ENCODE measurements around the gene REEP6. TPM values are rescaled to one million over a fixed set of nuclear protein-coding genes. Genes with fewer than 3 reads are reported as not detected.

REEP6 gene
- total and polyA plus RNA-seq, 2 of the 4 experiments (the other 2 are of a cell fraction) = 1.3 to 2.2 TPM

DNA sequence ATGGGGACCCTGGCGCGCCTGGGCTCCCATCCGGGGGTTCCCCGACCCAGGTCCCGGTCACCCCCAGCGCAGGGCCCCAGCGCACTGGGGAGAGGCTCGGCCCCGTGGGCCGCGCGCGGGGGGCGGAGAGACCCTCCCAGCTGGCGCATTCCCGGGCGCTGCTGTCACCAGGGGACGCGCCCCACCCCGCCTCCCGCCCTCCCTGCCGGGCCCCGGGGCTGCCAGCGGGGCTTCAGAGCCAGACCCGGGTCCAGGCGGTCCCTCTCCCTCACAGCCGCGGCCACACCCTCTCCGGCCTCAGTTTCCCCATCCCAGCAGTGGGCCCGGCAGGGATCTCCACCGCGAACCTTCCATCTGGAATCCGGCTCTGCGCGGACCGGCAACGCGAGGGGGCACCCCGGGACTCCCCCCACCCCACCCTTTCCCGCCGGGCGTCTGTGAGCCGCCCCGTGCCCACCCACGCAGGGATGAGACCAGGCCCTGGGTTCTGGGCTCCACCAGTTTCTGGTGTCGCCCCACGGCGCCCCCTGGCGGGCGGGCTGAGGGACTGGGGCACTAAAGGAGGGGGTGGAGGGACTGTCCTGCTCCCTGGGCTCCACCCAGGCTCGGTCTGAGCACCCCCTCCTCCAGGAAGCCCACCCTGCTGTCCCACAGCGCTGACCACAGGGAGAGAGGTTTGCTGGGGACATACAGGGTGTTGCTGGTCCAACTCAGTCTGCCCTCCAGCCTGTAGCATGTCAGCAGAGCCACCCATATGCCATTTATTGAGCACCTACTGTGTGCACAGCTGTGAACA lies 22.7 kb downstream of the REEP6 start (continued):
- peak; percentile 83 for TF ChIP-seq MAZ (IDR thresholded peaks at IDR 0.05; ENCODE audit: borderline replicate concordance, low read depth, low read length)
- TF ChIP-seq NFE2L2 (IDR thresholded peaks at IDR 0.05; ENCODE audit: low read depth, low read length) = no peak

GRCh38 chr19:1514295-1514661 lies 23.3 kb downstream of the REEP6 start:
- Histone ChIP-seq H3K27me3 (ENCODE audit: control insufficient read depth, insufficient read depth, low read length) (no peaks in the 10 kb centered on the region; the same call in 1 of the 2 replicates), H4K20me1 (ENCODE audit: insufficient read depth, low read length) (peaks cover 6% of the 10 kb centered on the region; the same call in 1 of the 2 replicates), H3K4me2 (ENCODE audit: low read depth, low read length) (no peak overlapping the region), H2BK20ac (ENCODE audit: low read depth, low read length) (no peak overlapping the region), H3K14ac (replicated peaks; ENCODE audit: low read depth, low read length) (no peak overlapping the region), H2BK15ac (ENCODE audit: low read depth, low read length) (no peak overlapping the region), H3K9ac (ENCODE audit: low read depth, low read length) (no peak overlapping the region), H3K4ac (ENCODE audit: low read depth, low read length) (peak overlapping the region; percentile 64), H4K5ac (ENCODE audit: low read depth, low read length) (no peak overlapping the region), H2AK5ac (ENCODE audit: low read depth, low read length) (peak overlapping the region; percentile 50; the same call in 1 of the 2 replicates), H3K23ac (ENCODE audit: low read depth, low read length) (no peak overlapping the region), H2AK9ac (replicated peaks; ENCODE audit: low read depth, low read length, poor library complexity) (no peak overlapping the region), H2BK120ac (ENCODE audit: low read depth, low read length) (no peak overlapping the region), H2AFZ (replicated peaks; ENCODE audit: low read length, poor library complexity) (no peak overlapping the region), H3K56ac (ENCODE audit: extremely low read depth, insufficient read depth, low read length) (no peak overlapping the region), H3K36me3 (ENCODE audit: control insufficient read depth, insufficient read depth, low read length) (peaks cover 4% of the 10 kb centered on the region; the same call in 1 of the 2 replicates), H3K9me1 (ENCODE audit: insufficient read depth, low read length) (no peaks in the 10 kb centered on the region), H4K91ac (ENCODE audit: insufficient read depth, low read depth, low read length) (no peak overlapping the region), H3K4me1 (ENCODE audit: control insufficient read depth, insufficient read depth, low read length) (peaks cover 4% of the 10 kb centered on the region; the same call in 1 of the 2 replicates), H3K18ac (ENCODE audit: low read depth, low read length) (no peak overlapping the region), H4K8ac (ENCODE audit: low read depth in 2 of 2, low read length in 2 of 2) (no peak overlapping the region; a peak in 2 of 4 replicates), H3K27ac (ENCODE audit: insufficient read depth, low read length) (no peak overlapping the region), H3K9me3 (ENCODE audit: control insufficient read depth, insufficient read depth, low read length) (peaks cover 2% of the 10 kb centered on the region; the same call in 1 of the 2 replicates), H2BK5ac (ENCODE audit: low read depth, low read length, poor library complexity, severe bottlenecking) (no peak overlapping the region), H3K4me3 (ENCODE audit: insufficient read depth, low read depth, low read length) (no peak overlapping the region), H3K79me1 (ENCODE audit: low read depth in 1 of 2, low read length in 2 of 2) (peaks cover 4 to 15% of the 10 kb centered on the region in 2 experiments; a peak in 1 of 4 replicates)
- ChIA-PET CTCF (interaction anchor here (0.7 kb wide), 1 partner anchor 52 kb away, joined by 11 read pairs; no protein-coding TSS in a partner anchor), POLR2A (ENCODE audit: unreplicated experiment) (no interaction called here)
- in situ Hi-C loops (cut with MboI; ENCODE audit: low sequenced_read_pairs) = no loop called here
- no peak for ATAC-seq (ENCODE audit: low read depth)
- DNase-seq = no peak
- no TSS peak for BruUV-seq (replicated peaks)
- intact Hi-C loops (cut with micrococcal nuclease) = no loop called here
- no peak for TF ChIP-seq RCOR1 (IDR thresholded peaks at IDR 0.05; ENCODE audit: insufficient replicate concordance, low read length)
- dilution Hi-C loops (cut with HindIII; ENCODE audit: low sequenced_read_pairs, unreplicated experiment) = no loop called here
- WGBS, 2 experiments (ENCODE audit: extremely low coverage in 2 of 2, insufficient read length in 1 of 2) = 100% methylated on average over 1 of the region's 10 CpGs; no CpG with 5 or more reads in 1 of the 2 experiments
